GM11168 (cell line): ENCODE measurements around the gene LBX1.

Source experiments
- in situ Hi-C: fragments of 300-500 bp; cut with MboI; formaldehyde crosslinking; loops from one replicate; pipeline ENCODE4 v1.12.0; 2022; ENCODE audit warnings: low sequenced_read_pairs; ENCODE audit not compliant: unreplicated experiment

The LBX1 gene

DNA sequence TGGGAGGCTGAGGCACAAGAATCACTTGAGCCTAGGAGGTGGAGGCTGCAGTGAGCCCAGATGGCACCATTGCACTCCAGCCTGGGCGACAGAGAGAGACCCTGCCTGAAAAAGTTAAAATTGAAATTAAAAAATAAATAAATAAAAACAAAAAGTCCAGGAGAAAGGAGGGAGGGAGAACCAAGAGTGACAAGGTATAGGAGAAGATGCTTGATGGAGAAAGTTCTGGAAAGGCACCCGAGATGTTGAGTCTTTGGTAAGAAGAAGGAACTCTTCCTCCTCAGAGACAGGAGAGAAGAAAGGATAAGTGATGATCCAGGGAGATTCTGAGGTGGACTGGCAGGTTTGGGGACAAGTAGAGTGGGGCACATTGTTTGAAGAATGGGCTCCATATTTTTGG is 17.4 kb upstream of the LBX1 start:
- in situ Hi-C loops, result loop anchor here (25.0 kb wide), 1 partner anchor 534 kb away; no protein-coding TSS in a partner anchor

DNA sequence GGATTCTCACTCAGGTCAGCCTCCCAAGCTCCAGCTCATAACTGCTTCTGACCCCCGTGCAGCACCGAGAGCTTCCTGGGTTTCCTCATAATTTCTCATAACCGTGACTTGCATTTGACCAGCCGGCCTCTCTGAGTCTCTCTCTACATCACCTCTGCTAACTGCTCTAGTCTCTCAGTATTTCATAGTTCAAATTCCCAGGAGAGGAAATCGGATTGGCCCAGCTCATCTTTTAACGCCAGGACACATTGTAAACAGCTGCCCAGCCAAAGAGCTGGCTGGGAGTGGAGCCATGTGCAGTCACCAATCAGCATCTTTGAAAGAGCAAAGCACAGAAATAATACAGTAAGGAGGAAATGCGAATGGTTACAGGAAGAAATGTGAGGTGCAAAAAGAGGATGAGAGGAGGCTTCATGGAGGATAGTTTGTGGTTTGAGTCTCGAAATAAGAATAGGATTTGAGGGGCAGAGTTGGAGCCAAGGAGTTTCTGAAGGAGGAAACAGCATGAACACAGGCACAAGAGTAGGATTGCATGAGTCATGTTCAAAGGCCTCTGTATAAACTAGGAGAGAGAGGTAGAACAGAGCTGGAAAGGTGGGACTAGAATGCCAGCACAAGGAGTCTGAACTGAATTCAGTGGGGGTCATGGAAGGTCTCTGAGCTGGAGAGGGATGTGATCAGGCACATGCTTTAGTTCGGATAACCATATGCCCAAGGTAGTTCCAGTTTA is 15.2 kb upstream of the LBX1 start:
- in situ Hi-C loops, result loop anchor here (25.0 kb wide), 1 partner anchor 532 kb away; no protein-coding TSS in a partner anchor

DNA sequence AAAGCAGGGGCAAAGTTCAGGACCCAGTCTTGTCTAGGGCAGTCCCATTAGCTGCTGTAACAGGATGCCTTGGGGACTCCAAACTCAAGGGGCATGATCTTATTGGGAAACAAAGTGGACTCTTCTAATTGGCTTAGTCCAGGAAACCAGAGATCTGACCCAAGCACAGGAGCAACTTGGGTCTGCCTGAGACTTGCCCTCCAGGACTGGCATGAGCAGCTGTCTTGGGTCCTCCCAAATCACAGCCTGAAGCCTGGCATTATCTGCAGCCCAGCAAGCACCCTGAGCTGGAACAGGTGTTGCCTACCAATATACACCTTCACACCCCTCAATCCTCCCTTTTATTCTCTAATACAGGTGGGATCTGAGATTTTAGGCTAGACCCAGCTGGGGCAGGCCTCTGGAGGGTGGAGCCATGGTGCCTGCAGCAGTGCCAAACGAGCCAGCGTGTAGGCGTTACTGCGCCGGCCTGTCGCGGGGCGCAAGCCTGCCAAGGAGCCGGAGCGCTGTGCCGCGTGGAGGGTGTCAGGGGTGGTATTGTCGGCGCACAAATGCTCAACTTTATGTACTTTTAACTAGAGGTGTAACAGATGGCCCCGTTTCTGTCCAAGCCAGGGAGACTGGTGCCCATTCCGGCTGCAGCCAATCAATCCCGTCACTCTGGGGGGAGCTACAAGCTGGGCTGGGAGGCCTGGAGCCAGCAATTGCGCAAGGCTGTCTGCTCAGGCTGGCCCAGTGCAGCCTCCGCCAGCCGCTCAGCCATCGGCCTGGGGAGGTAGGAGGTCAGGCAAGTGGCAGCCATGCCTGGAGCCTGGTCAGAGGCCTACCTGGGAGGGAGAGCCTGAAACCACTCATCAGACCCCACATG is 12.8 kb upstream of the LBX1 start:
- in situ Hi-C loops, result loop anchor here (25.0 kb wide), 1 partner anchor 530 kb away; no protein-coding TSS in a partner anchor

DNA sequence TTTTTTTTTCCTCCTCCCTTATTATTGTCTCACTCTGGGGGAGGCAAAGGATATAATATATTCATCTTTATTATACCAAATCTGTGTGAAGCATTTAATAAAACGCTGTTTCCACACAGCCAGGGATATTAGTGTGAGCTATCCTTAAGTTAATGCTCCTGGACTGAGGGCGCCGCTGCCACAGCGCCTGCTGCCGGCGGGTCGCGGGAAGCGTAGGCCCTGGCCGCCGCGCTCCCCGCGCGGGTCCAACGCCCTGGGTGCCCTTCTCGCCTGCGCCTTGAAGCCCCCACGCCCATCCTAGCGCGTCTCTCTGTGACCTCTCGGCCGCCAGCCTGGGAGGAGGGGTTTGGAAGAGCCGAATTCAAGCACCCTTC is 9.5 kb upstream of the LBX1 start:
- in situ Hi-C loops, result loop anchor here (25.0 kb wide), 1 partner anchor 526 kb away; no protein-coding TSS in a partner anchor

DNA sequence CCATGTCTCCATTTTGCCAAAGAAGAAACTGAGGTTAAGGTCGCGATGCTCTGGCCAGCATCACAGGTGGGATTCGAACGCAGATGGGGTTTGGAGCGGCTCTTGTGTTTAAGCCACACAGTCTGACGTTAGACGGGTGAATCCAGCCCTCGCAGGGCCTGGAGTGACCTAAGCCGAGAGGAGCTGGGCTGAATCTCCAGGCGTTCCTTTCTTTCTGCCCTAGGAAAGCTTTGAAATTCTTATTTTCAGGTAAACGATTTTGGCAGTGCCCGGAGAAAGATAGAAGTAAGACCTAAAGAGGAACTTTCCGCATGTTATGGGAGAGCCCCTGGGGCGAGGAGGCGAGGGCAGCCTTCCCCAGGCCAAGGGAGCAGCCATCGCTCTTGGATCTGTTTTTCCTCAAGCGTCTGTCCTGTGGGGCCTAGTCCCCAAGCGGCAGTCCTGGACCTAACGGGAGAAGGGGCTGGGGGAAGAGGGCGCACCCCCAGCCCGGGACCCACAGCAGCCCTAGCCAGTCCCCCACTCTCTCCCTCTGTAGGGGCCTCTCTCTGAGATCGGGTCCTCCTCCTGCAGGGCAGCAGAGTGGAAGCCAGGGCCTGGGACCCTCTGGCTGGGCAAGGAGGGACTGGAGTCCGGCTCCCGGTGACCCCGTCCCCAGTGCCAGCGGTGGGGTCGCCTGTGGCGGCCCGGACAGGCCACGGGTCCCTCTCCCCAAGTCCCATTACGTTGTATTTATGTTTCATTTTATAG is 8.9 kb upstream of the LBX1 start:
- in situ Hi-C loops, result loop anchor here (25.0 kb wide), 1 partner anchor 526 kb away; no protein-coding TSS in a partner anchor

DNA sequence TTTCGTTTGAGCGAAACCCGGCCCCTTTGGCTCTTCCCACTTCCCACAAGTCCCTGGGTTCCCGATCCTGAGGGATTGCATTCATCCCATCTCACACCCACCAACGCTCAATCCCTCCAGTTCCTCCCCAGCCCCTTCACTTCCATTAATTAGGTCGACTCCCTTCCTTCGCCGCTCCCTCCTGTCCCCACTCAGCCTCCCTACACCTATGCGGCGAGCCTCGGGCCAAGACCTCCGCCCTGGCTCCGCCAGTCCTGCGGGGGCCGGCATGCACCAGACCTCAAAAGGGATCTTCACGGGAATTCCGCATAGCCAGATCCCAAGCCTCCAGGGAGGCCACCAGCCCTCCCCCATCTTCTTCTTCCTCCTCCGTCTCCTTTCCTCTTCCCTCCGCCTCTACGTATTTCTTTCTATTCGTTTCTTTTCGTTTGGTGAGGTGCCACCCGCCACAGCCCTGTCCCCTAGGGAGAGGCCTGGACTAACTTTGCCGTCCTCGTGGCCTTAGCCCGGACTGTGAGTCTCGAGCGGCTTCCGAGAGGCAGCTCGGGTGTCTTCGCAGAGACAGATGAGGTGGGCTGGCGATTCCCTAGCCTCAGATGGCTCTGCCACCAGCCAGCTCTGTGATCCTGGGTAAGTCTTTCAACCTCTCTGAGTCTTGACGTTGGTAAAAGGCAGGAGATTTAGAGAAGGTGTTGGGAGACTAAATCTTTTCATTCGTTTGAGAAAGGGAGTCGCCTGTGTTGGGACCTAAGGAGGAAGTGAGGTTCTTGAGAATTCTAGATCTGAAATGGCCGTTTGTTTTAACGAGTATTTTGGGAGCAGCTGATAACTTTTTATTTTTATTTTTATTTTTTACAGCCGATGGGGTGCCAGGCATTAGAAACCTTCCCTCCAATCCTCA is 8.1 kb upstream of the LBX1 start:
- in situ Hi-C loops, result loop anchor here (25.0 kb wide), 1 partner anchor 525 kb away; no protein-coding TSS in a partner anchor

DNA sequence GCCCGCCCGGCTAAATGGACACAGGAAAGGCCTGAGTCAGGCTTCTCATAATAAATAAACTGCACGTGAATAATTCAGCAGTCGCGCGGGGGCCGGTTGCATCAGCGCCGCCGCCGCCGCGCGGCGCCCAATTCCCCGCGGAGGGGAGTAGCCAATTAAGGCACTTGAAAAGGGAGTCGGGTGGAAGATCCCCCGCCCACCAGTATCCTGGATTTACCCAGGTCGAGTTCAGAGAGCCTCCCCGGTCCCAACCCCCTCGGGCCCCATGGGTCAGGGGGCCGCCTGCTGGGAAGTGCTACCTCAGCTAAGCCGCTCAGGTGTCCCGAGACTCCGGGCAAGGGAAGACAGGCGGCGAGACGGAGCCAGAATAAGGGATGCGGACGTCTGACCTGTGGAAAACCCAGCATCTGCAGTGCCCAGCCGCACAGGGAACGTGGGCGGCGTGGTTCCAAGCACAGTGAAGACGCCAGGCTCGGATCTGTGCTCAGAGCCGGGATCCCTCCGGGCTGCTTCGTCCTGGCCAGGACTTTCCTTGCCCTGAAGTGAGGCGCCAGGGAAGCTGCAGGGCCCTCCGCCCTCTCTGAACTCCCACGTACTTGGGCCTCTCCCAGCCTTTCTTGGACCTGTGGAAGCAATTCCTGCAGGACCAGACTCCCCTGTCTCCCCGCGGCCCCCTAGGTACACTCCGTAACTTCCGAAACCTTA is 7.3 kb upstream of the LBX1 start:
- in situ Hi-C loops, result loop anchor here (25.0 kb wide), 1 partner anchor 524 kb away; no protein-coding TSS in a partner anchor

DNA sequence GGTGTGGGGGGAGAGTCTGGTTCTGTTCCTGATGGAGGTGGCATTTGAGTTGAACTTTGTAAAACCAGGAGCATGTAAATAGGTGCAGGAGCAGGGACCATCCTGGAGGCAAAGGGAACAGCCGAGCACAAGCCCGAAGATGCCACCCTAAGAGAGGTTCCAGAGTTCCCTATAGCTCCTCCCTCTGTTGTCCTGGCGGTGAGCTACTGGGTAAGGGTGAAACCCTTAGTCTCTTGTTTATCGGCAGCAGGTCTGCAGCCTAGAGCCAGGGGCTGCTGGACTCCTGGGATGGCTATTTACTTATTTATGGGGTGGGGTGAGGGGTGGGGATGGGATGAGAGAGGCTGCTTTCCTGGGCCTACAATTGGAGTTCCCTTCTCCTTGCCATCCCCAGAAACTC is 6.5 kb upstream of the LBX1 start:
- in situ Hi-C loops, result loop anchor here (25.0 kb wide), 1 partner anchor 523 kb away; no protein-coding TSS in a partner anchor

DNA sequence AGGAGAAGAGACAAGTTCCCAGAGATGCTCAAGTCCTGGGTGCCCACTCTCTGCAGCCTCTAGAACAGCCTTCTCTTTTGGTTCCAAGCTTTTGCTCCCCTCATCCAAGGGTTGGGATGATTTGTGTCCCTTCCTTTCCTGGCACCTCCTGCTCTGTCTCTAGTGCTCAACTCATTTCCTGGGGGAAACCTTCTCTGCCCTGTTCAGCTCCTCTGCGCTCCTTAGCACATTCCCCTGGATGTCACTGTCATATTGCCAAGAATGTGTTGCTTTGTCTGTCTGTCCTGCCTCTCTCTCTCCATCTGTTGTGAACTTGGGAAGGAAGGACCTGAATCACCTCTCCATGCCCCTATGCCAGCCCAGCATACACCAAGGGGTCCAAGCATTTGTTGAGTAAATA is 5.1 kb upstream of the LBX1 start:
- in situ Hi-C loops, result loop anchor here (25.0 kb wide), 1 partner anchor 522 kb away; no protein-coding TSS in a partner anchor

DNA sequence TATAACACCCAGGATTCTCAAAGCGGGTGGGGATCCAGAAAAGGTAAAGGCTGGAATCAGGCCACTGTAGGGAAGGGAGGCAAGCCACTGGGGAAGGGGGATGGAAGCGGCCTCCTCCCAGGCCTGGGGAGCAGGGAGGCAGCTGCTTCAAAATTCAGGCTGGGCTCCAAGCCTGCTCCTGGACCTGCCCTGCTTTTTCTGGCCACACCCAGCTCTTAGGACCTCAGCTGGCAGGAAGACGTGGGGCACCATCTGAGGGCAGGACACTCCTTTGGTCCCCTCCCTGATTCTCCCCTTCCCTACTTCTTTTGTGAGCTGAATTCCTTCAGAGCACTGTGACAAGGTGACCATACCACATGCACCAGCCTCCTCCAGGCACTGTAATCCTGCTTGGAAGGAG is 4.6 kb upstream of the LBX1 start:
- in situ Hi-C loops, result loop anchor here (25.0 kb wide), 1 partner anchor 522 kb away; no protein-coding TSS in a partner anchor

DNA sequence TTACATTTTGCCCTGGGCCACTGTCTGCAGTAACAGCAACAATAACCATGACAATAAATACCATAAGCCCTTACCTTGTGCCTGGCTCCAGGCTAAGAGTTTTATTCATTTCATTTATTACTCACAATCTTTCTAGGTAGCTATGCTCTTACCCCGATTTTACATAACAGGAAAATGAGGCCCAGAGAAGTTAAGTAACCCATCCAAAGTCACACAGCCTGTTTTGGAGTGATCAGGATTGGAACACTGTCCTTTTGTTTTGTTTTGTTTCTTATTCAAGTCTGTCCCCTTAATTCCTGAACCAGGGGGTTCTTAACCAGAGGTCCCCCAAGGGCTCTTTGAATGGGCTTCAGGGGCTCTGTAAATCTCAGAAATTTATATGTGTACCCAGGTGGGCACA is 4.2 kb upstream of the LBX1 start:
- in situ Hi-C loops, result loop anchor here (25.0 kb wide), 1 partner anchor 521 kb away; no protein-coding TSS in a partner anchor

DNA sequence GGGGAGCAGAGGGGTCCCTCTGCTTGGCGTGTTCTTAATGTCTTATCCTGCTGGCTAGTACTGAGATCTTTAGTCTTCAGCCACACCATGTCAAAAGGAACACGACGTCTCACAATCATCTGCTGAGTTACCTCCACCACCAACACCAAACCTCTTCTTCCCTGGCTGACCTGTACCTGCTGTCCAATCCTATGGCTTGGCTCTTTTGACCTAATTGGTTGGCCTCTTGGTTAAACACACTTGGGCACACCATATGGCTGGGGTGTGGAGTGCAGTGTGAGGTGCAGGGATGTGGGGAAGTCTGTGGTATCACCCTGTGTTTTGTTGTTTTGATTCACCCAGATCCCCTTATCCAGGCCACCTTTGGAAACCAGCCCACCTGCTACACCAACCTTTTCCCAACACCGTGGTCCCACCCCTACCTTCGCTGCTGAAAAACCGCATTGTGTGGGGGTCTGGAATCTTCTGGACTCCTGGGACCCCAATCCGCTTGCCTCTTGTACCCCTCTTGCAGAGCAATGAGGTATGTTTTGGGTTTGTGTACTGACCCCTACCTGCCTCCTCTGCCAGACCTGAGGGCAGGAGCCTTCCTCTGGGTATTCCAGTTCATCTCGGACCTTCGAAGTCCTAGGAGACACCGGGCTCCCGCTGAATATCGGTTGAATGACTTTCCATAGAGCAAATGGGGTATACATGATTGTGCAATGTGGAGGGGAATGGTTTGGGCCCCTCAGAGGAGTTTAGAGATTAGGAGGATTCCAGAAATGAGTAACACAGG is 2.8 kb upstream of the LBX1 start:
- in situ Hi-C loops, result loop anchor here (25.0 kb wide), 1 partner anchor 520 kb away; no protein-coding TSS in a partner anchor

DNA sequence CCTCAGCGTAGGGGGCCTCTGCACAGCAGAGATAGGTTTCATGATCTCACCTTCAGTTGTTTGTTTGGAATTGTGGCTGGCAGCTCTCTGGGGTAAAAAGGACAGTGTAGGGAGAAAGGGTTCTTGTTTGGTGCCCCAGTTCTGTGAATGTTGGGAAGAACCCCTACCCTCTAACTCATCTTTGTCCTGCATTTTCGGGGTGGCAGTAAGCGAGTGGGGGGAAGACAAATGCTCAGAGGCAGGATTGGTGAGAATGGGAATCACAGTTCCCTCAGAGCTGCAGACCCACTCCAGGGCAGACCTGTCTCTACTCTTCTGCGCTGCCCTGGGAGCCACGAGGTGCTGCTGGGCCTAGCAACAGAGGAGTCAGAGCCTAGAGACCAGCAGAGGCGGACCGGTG is 1.8 kb upstream of the LBX1 start:
- in situ Hi-C loops, result loop anchor here (25.0 kb wide), 1 partner anchor 519 kb away; no protein-coding TSS in a partner anchor

DNA sequence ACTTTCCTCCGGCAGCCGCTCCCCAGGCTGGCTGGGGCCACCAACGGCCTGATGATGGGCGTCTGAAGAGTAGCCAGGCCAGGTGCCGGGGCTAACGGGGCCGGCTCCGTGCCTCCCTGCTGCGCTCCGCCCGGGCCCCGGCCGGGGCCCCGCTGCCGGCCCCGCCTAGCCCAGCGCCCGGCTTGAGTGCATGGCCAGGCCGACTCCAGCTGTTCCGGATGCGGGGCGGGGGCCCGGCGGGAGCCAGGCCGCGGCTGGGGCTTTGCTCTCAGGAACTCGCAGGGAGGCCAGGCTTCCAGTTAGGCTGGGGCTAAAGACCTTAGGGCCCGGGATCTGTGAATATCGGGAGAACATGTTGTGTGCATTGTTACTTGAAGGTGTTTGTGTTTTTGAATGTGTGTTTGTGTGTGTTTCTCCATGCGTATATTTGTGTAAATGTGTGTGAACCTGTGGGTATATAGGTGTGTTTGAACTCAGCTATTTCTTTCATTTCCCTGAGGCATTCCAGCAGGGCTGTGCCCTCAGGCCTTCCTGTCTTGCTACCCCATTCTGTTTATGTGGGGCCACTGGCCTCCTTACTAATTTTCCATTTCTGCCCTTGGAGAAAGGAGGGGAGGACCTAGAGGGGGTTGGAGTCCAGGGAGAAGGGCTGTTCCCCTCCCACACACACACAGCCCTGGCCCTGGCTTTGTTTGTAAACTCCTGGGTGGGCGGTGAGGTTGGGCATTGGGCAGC is 1.1 kb upstream of the LBX1 start:
- in situ Hi-C loops, result loop anchor here (25.0 kb wide), 1 partner anchor 518 kb away; no protein-coding TSS in a partner anchor

DNA sequence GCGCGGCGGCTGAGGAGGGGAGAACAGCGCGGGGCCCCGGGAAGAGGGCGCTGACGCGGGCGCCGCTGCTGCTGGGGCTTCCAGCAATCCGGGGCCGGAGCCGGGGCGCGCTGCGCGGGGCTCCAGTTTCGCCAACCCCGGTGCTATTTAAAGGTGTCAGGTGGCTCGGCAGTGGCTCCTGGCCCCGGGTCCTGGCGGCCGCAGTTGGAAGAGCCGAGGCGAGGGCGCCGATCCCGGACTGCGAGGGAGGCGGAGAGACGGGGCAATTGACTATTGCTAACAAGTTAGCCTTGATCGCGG is 347 bp downstream of the LBX1 start:
- in situ Hi-C loops, result loop anchor here (25.0 kb wide), 1 partner anchor 517 kb away; no protein-coding TSS in a partner anchor

DNA sequence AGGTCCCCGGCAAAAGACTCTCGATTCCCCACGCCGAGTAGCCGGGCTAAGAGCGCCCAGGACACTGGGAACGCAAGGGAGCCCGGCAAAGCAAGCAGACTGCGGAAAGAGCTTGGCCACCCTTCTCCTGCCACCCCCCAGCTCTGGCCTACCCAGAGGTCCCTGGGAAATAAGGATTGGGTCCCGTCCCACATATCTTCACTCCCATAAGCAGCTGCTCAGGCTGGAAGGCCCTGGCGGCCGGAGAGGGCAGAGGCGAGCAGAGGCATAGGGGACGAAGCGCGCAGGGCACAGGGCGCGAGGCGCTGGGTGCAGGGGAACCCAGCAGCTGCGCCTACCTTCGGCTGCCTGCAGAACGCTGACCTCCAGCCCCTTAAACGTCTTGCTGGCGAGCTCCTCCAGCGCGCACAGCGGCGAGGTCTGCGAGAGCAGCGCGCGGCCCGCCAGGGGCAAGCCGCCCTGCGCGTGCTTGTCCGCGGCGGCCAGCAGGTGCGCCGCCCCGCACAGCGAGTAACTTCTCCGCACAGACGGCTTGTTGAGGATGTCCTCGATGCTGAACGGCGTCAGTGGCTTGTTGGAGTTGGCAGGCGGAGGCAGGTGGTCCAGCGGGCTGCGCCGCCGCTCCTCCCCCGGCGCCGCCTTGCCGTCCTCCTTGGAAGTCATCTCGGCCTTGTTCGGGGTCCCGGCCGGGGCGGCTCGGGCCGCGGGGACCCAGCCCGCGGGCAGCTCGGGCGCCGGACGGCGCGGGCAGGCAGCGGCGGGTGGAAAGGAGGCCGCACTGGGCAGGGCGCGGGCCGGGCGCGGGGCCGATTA is 904 bp downstream of the LBX1 start:
- in situ Hi-C loops, result loop anchor here (25.0 kb wide), 1 partner anchor 516 kb away; no protein-coding TSS in a partner anchor
